ENCODE measurements around the gene KRTAP5-10.
"Not testable (repeated sequence)": the region's sequence is repeated elsewhere in the genome, so short reads cannot be mapped to it uniquely, and the experiment has no call there.

Gene KRTAP5-10

GRCh38 chr11:71557257-71557656 lies 8.1 kb upstream of the KRTAP5-10 start:
- Histone ChIP-seq H3K9ac (ENCODE audit: low read depth in 1 of 2, low read length in 2 of 2) (no peak overlapping the region), H3K27me3 (ENCODE audit: control insufficient read depth in 2 of 2, insufficient read depth in 2 of 2, low read length in 2 of 2) (no peaks in the 10 kb centered on the region), H3K27ac (ENCODE audit: low read depth in 2 of 2, low read length in 2 of 2) (no peak overlapping the region), H3K4me1 (ENCODE audit: control insufficient read depth in 2 of 2, insufficient read depth in 2 of 2, low read length in 2 of 2) (no peaks in the 10 kb centered on the region), H3K4me3 (ENCODE audit: low read length in 2 of 2) (no peak overlapping the region), H3K36me3 (ENCODE audit: control insufficient read depth in 2 of 2, insufficient read depth in 2 of 2, low read length in 2 of 2) (no peaks in the 10 kb centered on the region), H3K9me3 (ENCODE audit: control insufficient read depth in 2 of 2, low read length in 2 of 2) (peaks cover 0 to 1% of the 10 kb centered on the region in 2 donors)

GRCh38 chr11:71558996-71559395 lies 6.4 kb upstream of the KRTAP5-10 start:
- H3K36me3 ChIP-seq (ENCODE audit: control insufficient read depth in 2 of 2, insufficient read depth in 2 of 2, low read length in 2 of 2), result no peaks in the 10 kb centered on the region
- H3K4me3 ChIP-seq (ENCODE audit: low read length in 2 of 2), result no peak overlapping the region
- no peaks in the 10 kb centered on the region for H3K4me1 ChIP-seq (ENCODE audit: control insufficient read depth in 2 of 2, insufficient read depth in 2 of 2, low read length in 2 of 2)
- peaks cover 0 to 10% of the 10 kb centered on the region in 2 donors for H3K27me3 ChIP-seq (ENCODE audit: control insufficient read depth in 2 of 2, insufficient read depth in 2 of 2, low read length in 2 of 2)
- no peak overlapping the region for H3K27ac ChIP-seq (ENCODE audit: low read depth in 2 of 2, low read length in 2 of 2)
- H3K9me3 ChIP-seq (ENCODE audit: control insufficient read depth in 2 of 2, low read length in 2 of 2), result peaks cover 0 to 1% of the 10 kb centered on the region in 2 donors
- H3K9ac ChIP-seq (ENCODE audit: low read depth in 1 of 2, low read length in 2 of 2), result no peak overlapping the region

GRCh38 chr11:71562120-71562519 lies 3.2 kb upstream of the KRTAP5-10 start:
- H3K4me1 ChIP-seq (ENCODE audit: control insufficient read depth in 2 of 2, insufficient read depth in 2 of 2, low read length in 2 of 2), result no peaks in the 10 kb centered on the region

GRCh38 chr11:71563406-71563805 lies 2.0 kb upstream of the KRTAP5-10 start:
- Histone ChIP-seq H3K4me3 (ENCODE audit: low read length in 2 of 2) (no peak overlapping the region), H3K9ac (ENCODE audit: low read depth in 1 of 2, low read length in 2 of 2) (no peak overlapping the region), H3K27me3 (ENCODE audit: control insufficient read depth in 2 of 2, insufficient read depth in 2 of 2, low read length in 2 of 2) (peaks cover 0 to 10% of the 10 kb centered on the region in 2 donors), H3K36me3 (ENCODE audit: control insufficient read depth in 2 of 2, insufficient read depth in 2 of 2, low read length in 2 of 2) (no peaks in the 10 kb centered on the region), H3K9me3 (ENCODE audit: control insufficient read depth in 2 of 2, low read length in 2 of 2) (peaks cover 0 to 1% of the 10 kb centered on the region in 2 donors), H3K4me1 (ENCODE audit: control insufficient read depth in 2 of 2, insufficient read depth in 2 of 2, low read length in 2 of 2) (no peaks in the 10 kb centered on the region), H3K27ac (ENCODE audit: low read depth in 2 of 2, low read length in 2 of 2) (no peak overlapping the region)

More at GRCh38 chr11:71562120-71562519, 3.2 kb upstream of the KRTAP5-10 start:
- Histone ChIP-seq H3K27ac (ENCODE audit: low read depth in 2 of 2, low read length in 2 of 2) (no peak overlapping the region), H3K4me3 (ENCODE audit: low read length in 2 of 2) (no peak overlapping the region), H3K9ac (ENCODE audit: low read depth in 1 of 2, low read length in 2 of 2) (no peak overlapping the region), H3K27me3 (ENCODE audit: control insufficient read depth in 2 of 2, insufficient read depth in 2 of 2, low read length in 2 of 2) (peaks cover 0 to 10% of the 10 kb centered on the region in 2 donors), H3K36me3 (ENCODE audit: control insufficient read depth in 2 of 2, insufficient read depth in 2 of 2, low read length in 2 of 2) (no peaks in the 10 kb centered on the region), H3K9me3 (ENCODE audit: control insufficient read depth in 2 of 2, low read length in 2 of 2) (peaks cover 0 to 1% of the 10 kb centered on the region in 2 donors)

- no peaks in the 10 kb centered on the region for H3K4me1 ChIP-seq (ENCODE audit: control insufficient read depth in 2 of 2, insufficient read depth in 2 of 2, low read length in 2 of 2)
- no peaks in the 10 kb centered on the region for H3K36me3 ChIP-seq (ENCODE audit: control insufficient read depth in 2 of 2, insufficient read depth in 2 of 2, low read length in 2 of 2)
- peaks cover 0 to 10% of the 10 kb centered on the region in 2 donors for H3K27me3 ChIP-seq (ENCODE audit: control insufficient read depth in 2 of 2, insufficient read depth in 2 of 2, low read length in 2 of 2)
- H3K27ac ChIP-seq (ENCODE audit: low read depth in 2 of 2, low read length in 2 of 2), result no peak overlapping the region
- no peak overlapping the region for H3K4me3 ChIP-seq (ENCODE audit: low read length in 2 of 2)
- H3K9ac ChIP-seq (ENCODE audit: low read depth in 1 of 2, low read length in 2 of 2), result no peak overlapping the region
- peaks cover 0 to 1% of the 10 kb centered on the region in 2 donors for H3K9me3 ChIP-seq (ENCODE audit: control insufficient read depth in 2 of 2, low read length in 2 of 2)
These were observed 933 bp upstream of the KRTAP5-10 start for GRCh38 chr11:71564430-71564829.

- peaks cover 0 to 1% of the 10 kb centered on the region in 2 donors for H3K9me3 ChIP-seq (ENCODE audit: control insufficient read depth in 2 of 2, low read length in 2 of 2)
- H3K36me3 ChIP-seq (ENCODE audit: control insufficient read depth in 2 of 2, insufficient read depth in 2 of 2, low read length in 2 of 2), result no peaks in the 10 kb centered on the region
- no peak overlapping the region for H3K27ac ChIP-seq (ENCODE audit: low read depth in 2 of 2, low read length in 2 of 2)
- no peak overlapping the region for H3K9ac ChIP-seq (ENCODE audit: low read depth in 1 of 2, low read length in 2 of 2)
- peaks cover 0 to 10% of the 10 kb centered on the region in 2 donors for H3K27me3 ChIP-seq (ENCODE audit: control insufficient read depth in 2 of 2, insufficient read depth in 2 of 2, low read length in 2 of 2)
- H3K4me1 ChIP-seq (ENCODE audit: control insufficient read depth in 2 of 2, insufficient read depth in 2 of 2, low read length in 2 of 2), result no peaks in the 10 kb centered on the region
- H3K4me3 ChIP-seq (ENCODE audit: low read length in 2 of 2), result no peak overlapping the region
These were observed 788 bp downstream of the KRTAP5-10 start for GRCh38 chr11:71566081-71566620.

GRCh38 chr11:71566626-71567599 lies 1.6 kb downstream of the KRTAP5-10 start:
- H3K27me3 ChIP-seq (ENCODE audit: control insufficient read depth in 2 of 2, insufficient read depth in 2 of 2, low read length in 2 of 2), result peaks cover 0 to 10% of the 10 kb centered on the region in 2 donors
- H3K9ac ChIP-seq (ENCODE audit: low read depth in 1 of 2, low read length in 2 of 2); H3K9me3 ChIP-seq (ENCODE audit: control insufficient read depth in 2 of 2, low read length in 2 of 2); H3K36me3 ChIP-seq (ENCODE audit: control insufficient read depth in 2 of 2, insufficient read depth in 2 of 2, low read length in 2 of 2); H3K4me3 ChIP-seq (ENCODE audit: low read length in 2 of 2); H3K27ac ChIP-seq (ENCODE audit: low read depth in 2 of 2, low read length in 2 of 2); H3K4me1 ChIP-seq (ENCODE audit: control insufficient read depth in 2 of 2, insufficient read depth in 2 of 2, low read length in 2 of 2): not testable (repeated sequence)

- H3K36me3 ChIP-seq (ENCODE audit: control insufficient read depth in 2 of 2, insufficient read depth in 2 of 2, low read length in 2 of 2); H3K4me3 ChIP-seq (ENCODE audit: low read length in 2 of 2); H3K27me3 ChIP-seq (ENCODE audit: control insufficient read depth in 2 of 2, insufficient read depth in 2 of 2, low read length in 2 of 2); H3K4me1 ChIP-seq (ENCODE audit: control insufficient read depth in 2 of 2, insufficient read depth in 2 of 2, low read length in 2 of 2); H3K9ac ChIP-seq (ENCODE audit: low read depth in 1 of 2, low read length in 2 of 2); H3K27ac ChIP-seq (ENCODE audit: low read depth in 2 of 2, low read length in 2 of 2); H3K9me3 ChIP-seq (ENCODE audit: control insufficient read depth in 2 of 2, low read length in 2 of 2): not testable (repeated sequence)
These were observed 2.3 kb downstream of the KRTAP5-10 start for GRCh38 chr11:71567633-71568032.

GRCh38 chr11:71568704-71569349 lies 3.5 kb downstream of the KRTAP5-10 start:
- Histone ChIP-seq H3K9ac (ENCODE audit: low read depth in 1 of 2, low read length in 2 of 2) (no peak overlapping the region), H3K9me3 (ENCODE audit: control insufficient read depth in 2 of 2, low read length in 2 of 2) (no peaks in the 10 kb centered on the region), H3K36me3 (ENCODE audit: control insufficient read depth in 2 of 2, insufficient read depth in 2 of 2, low read length in 2 of 2) (no peaks in the 10 kb centered on the region), H3K4me3 (ENCODE audit: low read length in 2 of 2) (no peak overlapping the region), H3K27ac (ENCODE audit: low read depth in 2 of 2, low read length in 2 of 2) (no peak overlapping the region), H3K4me1 (ENCODE audit: control insufficient read depth in 2 of 2, insufficient read depth in 2 of 2, low read length in 2 of 2) (no peaks in the 10 kb centered on the region), H3K27me3 (ENCODE audit: control insufficient read depth in 2 of 2, insufficient read depth in 2 of 2, low read length in 2 of 2) (peaks cover 0 to 2% of the 10 kb centered on the region in 2 donors)

All from mucosa of rectum (tissue), 2 donors.